ENCODE data around the gene SSR2.
"Not testable (repeated sequence)": the region's sequence is repeated elsewhere in the genome, so short reads cannot be mapped to it uniquely, and the experiment has no call there.

SSR2 gene

DNA sequence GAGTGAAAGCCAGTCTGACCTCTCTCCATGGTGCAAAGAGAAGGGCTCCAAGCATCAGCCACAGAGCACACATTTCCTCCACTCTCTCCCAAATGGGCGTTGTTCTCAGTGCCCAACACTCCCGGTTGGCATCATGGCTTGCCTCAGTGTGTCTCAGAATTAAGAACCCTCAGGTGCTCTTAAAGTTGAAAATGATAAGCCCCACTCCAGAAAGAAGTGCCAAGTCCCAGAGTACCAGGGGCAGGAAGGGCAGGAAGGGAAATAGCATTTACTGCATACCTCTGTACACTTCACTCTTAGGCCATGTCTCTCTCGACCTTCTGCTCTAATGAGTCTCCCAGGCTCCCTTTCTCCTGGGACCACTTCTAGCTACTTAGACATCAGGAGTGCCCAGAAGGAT is 27.2 kb downstream of the SSR2 start:
- DNase-seq (ENCODE audit: low read depth in 2 of 2): no peak

DNA sequence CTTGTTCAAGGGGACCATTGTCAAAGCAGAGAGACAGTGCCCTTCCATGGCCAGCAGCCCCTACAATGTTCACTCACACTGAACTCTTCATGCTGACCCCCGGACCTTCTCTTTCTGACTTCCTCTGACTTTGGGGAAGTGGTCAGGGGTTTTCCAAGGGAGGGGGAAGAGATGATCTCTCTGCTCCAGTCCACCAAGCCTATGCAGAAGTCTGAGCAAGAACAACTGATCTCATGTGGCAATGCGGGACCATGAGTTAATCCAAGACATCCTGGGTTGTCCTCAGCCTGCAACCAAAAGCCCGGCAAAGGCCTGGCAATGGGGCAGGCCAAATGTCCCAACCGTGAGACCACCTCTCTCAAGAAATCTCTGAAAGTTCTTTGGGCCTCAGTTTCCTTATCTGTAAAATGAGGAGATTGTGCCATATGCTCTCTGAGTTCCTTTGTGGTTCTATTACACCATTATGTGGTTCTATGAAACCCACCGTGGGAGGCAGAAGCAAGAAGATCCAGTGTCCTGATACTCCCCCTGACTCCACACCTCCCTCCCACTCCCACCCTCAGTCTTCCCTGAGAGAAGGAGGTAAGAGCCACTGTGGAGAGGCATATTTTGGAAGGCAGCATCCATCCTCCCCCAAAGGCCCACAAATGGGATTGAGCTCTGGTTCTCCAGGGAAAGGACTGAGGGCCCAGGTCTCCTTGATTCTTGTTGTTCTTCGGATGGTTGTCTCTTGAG is 30.6 kb downstream of the SSR2 start:
- DNase-seq (ENCODE audit: low read depth in 2 of 2): no peak

DNA sequence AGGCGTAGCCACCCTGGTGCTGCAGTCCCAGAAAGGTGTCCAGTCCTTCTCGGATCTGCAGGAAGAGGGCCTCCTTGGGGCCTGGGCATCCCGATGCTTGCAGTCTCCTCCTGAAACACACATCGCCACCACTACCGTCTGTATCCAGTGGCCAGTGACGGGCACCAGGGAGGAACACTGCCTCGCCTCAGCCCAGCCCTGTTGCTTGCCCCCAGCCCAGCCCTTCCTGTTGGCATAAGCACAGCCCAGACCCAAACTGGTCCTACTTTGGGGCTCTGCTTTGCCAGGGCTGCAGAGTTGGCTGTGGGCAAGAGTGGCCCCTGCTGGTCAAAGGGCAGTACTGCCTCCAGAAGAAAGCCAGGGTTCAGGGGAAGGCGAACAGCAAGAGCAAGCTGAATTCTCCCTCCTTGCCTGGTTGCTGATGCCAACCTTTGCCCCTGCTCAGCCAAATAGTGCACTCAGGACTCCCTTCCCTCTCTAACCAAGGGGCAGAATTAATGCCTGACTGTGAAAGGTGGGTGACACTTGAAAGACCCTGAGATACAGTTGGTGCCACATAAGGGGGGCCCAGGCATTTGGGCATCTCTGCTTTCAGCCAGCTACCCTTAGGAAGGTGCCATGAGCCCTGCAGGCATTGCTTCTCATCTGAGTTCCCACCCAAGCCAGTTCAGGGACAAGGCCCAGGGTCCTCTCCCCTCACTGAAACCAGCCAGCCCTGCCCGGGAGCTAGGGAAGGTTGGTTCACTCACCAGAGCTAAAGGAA is 31.3 kb downstream of the SSR2 start:
- DNase-seq (ENCODE audit: low read depth in 2 of 2): peak; percentile 55 to 67

DNA sequence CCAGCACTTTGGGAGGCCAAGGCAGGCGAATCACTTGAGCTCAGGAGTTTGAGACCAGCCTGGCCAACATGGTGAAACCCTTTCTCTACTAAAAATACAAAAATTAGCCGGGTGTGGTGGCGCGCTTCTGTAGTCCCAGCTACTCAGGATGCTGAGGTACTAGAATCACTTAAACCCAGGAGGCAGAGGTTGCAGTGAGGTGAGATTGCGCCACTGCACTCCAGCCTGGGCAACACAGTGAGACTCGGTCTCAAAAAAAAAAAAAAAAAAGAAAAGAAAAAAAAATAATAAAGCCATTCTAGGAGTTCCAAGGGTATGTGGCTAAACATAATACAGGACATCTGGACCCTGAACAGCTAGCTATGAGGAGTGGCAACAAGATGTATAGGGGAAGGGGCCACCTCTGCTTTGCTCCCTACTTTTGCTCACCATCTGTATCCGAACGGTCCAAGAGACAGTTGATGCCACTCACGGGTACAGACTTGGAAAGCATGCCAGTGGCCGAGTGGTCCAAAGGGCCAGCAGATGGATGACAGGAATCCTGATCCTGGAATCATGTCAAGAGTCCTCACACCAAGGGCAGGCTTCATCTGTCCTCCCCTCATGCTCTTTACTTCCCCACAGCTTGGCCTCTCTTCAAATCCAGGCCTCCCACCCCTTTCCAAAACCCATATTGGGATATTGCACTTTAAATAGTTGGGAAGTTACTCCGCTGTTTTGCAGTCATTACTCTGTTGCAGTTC is 35.7 kb downstream of the SSR2 start:
- not testable (repeated sequence) for DNase-seq (ENCODE audit: low read depth in 2 of 2)

DNA sequence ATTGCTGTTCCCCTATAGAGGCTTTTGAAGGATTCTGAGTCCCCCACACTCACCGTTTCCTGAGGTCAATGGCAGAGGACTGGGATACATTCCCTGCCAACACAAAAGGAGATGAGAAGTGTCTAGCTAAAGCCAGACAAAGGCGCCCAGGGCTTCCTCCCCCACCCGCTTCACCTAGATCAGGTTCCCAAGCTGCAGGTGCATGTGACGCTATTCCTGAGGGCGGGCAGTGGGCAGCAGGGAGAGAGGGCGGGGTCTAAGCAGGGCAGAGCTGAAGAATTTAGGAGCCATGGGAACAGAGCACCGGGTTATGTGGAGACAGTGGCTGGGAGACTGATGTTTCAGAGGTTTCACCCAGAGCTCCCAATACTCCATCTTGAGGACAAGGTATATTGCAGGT is 36.4 kb downstream of the SSR2 start:
- DNase-seq (ENCODE audit: low read depth in 2 of 2): no peak

DNA sequence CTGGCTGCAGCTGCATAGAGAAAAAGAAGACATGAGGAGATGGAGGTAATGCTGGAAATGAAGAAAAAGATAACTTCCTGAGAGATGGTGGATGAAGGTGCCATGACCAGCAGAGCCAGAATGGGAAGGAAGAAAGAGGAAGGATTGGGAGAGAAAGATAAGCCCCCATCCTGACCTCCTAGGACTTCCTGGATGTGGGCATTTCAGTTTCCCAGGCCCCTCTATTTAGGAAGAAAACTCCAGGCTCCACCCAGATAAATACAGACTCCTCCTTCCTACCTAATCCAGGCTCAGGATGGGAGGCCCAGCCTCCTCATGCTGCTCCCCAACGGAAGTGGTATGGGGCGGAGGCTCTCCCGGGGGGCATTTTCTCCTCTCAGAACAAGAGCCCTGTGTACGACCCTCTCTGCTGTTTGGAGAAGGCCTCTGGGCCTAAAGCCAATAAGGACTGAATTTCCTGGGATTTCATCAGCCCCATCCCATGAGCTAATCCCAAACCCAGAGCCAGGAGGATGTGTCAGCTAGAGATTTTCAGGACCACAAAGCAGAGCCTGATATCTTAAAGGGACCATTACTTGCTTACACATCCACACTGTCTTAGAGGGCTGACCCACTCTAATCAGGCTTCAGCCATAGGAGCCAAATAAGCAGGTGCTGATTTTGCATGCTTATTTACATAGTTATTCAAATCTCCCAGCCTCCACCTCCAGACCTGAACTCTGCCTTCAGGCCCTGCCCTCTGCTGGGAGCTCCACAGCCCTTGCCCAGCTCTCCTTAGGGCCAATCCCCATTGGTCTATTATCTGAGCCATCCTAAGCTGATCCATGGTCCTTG is 37.3 kb downstream of the SSR2 start:
- DNase-seq (ENCODE audit: low read depth in 2 of 2): no peak

DNA sequence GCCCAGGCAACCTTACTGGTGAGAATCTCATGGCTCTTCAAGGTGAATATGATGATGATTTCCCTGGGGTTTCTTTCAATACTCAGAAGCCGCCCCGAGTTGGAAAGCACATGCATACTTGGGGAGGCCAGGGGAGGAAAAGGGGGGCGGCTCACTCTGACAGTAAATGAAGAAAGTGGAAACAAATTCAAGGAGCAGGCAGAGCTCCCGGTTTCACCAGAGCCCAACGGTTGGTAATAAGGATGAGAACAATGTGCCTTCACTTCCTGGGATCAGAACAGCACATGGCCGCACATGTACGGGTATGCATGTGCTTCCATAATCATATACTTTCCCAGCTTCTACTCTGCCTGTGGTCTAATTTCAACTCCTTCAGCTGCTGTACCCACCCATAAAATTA is 38.6 kb downstream of the SSR2 start:
- DNase-seq (ENCODE audit: low read depth in 2 of 2): no peak

DNA sequence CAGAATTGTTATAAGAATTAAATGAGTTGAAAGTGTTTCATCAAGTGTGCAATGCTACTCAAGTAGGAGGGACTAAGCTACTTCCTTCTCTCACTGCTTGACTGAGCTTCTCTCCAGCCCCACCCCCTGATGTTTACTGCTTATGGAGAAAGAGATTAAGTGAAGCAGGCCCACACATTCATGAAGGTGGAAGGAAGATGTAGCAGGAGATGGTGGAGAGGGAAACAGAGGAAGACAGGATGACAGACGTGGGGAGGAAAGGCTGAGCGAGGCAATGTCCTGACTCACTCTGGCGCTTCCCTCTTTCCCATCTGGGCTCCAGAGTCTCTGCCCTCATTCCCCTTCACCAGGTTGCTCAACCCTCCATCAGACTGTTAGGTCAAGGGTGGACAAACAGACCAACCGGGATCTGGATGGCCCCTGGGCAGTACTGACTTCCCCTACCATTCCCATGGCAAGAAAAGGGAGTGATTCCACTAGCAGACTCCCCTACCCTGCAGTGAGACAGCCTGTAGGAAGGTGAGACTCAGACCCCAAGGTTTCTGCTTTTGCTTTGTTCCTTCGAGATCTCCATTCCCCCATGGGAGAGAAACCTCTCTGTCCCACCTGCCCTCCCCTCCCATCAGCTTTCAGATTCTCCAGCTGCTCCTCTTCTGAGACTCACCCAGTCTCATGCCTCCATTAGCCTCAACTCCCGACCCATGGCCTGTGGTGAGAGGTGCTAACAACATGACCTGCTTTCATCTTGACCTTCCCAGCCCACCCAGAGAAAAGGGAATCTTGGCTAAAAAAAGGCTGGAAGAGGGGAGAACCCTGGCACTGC is 39.3 kb downstream of the SSR2 start:
- no peak for DNase-seq (ENCODE audit: low read depth in 2 of 2)

DNA sequence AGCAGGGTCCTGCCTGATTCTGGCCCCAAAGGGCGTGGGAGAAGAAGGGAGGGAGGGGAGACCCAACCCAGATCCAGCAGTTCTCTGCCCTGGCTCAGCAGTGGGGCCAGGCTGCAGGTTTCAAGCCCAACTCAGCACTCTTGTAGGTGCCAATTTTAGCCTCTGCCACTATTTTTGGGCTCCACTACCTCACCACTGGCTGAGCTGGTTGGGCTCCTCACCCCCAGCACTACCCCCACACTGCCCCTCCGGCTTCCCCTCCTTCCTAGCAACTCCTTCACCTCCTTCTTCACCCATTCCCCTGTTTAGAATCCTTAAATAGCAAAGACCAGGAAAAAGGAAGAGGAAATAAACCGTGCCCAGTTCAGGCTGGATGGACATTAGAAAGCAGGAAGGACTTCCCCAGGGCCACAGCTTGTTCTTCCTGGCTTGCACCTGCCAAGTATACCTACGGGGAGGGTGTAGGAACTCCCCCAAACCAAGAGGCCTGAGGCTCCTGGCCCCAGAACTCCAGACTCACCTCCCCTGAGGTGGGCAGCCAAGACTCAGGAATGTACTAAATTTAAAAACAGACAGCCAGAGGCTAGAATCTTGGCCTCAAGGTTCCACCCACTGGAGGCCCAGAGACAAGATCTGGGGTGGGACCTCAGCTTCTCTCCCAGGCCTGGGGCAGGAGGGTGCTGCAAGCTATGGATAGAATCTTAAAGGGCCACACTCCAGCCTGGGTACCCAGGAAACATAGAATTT is 41.0 kb downstream of the SSR2 start:
- no peak for DNase-seq (ENCODE audit: low read depth in 2 of 2)

DNA sequence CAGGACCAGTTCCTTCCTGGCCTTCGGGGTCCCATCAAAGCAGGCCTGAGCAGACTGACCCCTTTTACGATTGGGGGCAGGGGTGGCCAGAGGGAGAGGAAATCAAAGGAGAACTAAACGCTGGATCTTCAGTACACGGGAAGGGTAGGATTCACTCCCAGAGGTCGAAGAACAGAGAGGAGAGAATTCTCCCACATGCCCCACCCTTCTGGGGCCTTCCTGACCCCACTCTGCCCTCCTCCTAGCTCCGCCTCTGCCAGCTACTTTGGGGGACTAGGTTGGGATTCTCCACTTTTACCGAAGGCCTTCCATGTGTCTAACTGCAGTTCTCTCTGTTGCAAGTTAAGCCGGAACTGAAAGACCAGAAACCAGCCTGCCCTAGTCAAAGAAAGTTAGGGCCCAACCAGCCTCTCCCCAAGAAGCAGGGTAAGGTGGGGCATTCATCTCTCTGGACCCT is 41.8 kb downstream of the SSR2 start:
- no peak for DNase-seq (ENCODE audit: low read depth in 2 of 2)

DNA sequence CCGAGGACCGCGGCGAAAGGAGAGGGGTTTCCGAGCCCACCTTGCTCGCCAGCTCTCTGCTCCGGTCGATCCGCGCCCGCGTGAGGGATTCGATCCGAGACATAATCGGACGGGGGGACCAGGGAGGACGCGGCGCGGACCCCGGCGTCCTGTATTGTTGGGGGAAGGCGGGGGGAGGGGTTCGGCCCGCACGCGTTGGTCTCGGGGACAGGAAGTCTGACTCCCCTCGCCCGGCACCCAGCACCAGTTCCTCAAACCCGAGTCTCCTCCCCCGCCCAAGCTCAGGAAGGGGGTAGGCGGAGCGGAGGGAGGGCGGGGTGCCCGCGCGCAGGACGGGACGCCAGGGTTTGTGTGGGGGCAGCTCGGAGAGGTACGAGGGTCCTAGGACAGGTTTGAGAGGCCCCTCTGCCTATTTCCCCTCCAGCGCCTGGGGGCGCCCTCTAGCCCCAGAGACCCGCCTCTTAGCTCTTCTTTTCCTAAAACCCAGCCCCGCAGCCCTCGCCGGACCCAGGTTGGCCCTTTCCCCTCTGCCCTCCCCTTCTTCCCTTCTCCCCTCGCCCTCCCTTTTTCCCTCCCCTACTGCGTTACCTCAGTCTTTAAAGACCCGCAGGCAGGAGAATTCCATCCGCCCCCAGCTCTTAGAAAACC is 42.3 kb downstream of the SSR2 start, which contains the start of gene ARHGEF2:
ARHGEF2 (minus strand) TSS at position 223 of the 648 bp plus-strand sequence; CDS start at position 103, 120 bp downstream.
- DNase-seq (ENCODE audit: low read depth in 2 of 2): peak; percentile 74 to 86

DNA sequence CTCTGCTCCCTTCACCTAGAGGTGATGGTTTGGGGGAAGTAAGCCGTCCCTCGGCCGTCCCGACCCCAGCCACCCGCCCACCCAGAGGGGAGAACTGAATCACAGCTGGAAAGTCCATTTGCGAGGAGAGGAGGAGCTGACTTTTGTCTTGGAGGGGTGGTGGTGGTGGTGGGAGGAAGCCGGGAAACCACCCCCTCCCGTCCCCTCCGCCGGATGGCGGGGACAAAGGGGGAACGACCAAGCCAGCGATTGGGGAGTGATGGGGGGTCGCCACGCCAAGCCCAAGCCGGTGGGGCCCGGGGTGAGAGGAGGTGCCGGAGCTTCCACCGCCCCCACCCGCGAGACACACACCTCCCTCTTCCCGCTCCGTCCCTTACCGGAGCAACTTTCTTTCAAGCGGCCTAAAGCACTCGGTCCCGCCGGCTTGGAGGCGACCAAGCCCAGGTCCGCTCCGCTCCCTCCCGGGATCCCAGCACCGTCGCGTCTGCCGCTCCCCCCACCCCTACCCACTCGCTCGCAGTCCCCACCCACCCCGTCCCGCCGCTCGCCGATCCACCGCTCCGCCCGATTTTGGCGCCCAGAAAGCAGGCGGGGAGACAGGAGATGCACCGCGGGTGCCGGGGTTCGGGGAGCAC is 42.9 kb downstream of the SSR2 start:
- DNase-seq (ENCODE audit: low read depth in 2 of 2): peak; percentile 74

DNA sequence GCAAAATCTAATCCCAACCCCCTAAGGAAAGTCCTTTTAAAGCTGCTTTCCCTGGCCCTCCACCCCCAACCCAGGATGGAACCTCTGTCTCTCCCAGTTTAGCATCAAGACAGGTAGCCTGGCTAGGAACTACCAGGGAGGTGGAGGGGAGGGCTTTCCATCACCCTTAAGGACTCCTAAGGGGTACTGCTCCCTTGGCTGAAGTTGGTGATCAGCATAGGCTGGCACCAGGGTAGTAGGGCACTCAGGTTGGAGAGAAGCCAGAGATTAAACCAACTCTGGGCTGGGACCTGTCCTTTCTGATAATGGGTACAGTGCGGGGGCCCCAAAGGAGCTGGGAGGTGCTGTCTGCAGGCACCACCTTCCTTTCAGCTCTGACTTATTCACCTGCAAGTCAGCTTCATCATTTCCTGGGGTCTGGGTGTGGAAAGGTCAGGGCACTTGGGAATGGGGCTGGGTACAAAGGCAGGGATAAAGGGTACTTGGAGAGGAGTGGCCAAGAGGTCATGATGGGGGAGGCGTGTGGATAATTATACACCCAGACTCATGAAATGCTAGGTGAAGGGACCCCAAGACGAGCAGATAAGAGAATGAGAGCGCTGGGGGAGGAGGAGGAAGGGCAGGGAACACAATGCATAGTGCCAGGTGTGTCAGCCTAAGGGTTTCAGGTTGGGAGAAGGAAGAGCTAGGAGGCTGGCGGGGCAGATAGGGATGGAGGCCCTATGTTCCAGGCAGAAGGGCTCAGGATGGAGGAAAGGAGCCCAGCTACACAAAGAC is 43.6 kb downstream of the SSR2 start:
- no peak for DNase-seq (ENCODE audit: low read depth in 2 of 2)

DNA sequence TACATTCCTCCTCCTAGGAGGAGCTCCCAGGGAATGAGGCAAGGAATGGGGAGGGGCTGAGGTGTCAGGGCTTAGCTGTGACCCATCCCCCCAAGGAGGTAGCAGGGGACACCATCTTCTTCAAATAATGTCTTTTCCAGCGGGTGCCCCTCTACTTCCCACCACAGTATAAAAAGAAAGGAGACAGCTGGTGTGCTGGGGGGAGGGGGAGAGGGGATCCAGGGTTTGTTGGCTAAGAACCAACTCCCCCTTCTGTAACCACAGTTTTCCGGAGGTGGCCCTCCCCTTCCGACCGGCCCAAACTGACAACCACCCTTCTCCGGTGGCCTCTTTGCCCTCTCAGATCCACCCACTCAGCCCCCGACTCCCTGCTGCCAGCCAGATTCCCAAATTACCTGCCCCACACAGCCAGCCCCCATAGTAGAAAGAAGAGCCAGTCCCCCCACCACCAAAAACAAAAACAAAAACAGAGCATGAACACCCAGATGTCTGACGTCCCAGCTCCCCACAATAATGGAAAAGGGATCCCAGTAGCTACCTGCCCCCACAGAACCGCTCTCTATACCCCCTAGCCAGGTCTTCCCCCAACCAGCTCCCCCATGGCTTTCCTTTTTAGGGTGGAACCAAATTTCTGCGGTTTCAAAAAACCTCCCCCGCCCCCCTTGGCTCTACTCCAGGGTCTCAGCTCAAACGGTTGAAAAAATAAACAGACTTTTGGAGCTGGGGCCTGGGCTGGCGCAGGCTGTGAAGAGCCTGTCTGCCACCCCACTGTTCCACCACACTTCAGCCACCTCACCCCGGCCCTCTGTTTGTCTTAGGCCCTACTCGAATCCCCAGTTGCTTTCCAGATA is 44.5 kb downstream of the SSR2 start:
- peak; percentile 58 to 60 for DNase-seq (ENCODE audit: low read depth in 2 of 2)

DNA sequence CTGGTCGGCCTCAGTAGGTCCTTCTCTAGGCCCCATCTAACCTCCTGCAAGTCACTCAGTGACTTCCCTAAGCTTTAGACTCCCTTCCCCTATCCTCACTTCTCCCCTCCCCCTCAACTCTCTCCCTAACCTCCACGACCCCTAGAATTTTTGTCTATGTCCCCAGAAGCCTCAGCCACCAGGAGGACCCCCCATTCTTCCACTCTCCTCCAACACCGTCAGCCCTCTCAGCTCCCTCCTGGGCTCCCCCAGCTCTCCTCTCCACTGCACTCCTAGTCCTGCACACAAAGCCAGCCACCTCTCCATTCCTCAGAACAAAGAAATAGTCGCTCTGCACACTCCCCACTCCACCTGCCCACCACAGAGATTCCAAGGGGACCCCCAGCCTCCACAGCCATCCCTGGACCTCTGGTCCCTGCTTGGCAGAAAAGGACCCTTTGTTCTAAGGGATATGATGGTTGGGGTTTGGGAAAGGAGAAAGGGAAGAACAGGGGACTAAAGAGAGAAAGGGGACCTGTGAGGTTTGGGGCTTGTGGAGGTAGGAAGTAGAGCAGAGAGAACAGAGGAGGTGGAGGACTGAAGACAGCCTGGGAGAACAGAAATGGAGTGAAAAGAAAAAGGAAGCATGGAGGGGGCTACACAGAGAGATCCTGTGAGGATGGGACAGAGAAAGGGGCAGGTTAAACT is 45.2 kb downstream of the SSR2 start:
- no peak for DNase-seq (ENCODE audit: low read depth in 2 of 2)
